ENCODE measurements around the gene ZDHHC17.
A peak's percentile ranks its signal among the peaks of the same experiment; 100 is the strongest.

ZDHHC17 gene

GRCh38 chr12:76878099-76878898 is 114.4 kb downstream of the ZDHHC17 start:
- no peak for DNase-seq (ENCODE audit: low read depth)

GRCh38 chr12:76878899-76879709 is 115.2 kb downstream of the ZDHHC17 start, which contains the start of gene CSRP2:
Gene CSRP2 (minus strand): TSS chr12:76879019. CDS start chr12:76866260, 12,759 bp downstream.
- DNase-seq (ENCODE audit: low read depth) = peak; percentile 49

- DNase-seq (ENCODE audit: low read depth) = no peak
Measured at GRCh38 chr12:76879710-76880518, 116.0 kb downstream of the ZDHHC17 start.

- no peak for DNase-seq (ENCODE audit: low read depth)
Measured at GRCh38 chr12:76880519-76881023, 116.7 kb downstream of the ZDHHC17 start.

DNA sequence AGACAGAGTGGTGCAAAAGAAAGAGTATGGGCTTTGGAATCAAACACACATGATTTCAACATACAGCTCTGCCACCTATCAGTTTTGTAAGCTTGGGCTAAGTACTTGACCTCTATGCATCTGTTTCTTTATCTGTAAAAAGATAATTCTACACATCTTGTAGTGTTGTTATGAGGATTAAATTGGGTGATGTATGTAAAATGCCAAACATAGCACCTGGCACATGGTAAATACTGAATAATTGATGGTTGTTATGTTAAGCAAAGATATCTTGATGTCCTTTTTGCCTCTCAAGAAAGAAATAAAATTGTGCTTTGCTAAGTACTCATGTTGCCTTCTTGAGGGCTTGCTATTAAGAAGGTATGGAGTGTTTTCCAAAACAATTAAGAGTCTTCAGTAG is 117.2 kb downstream of the ZDHHC17 start:
- no peak for DNase-seq (ENCODE audit: low read depth)

GRCh38 chr12:76882367-76882766 is 118.5 kb downstream of the ZDHHC17 start:
- DNase-seq (ENCODE audit: low read depth) = no peak

DNA sequence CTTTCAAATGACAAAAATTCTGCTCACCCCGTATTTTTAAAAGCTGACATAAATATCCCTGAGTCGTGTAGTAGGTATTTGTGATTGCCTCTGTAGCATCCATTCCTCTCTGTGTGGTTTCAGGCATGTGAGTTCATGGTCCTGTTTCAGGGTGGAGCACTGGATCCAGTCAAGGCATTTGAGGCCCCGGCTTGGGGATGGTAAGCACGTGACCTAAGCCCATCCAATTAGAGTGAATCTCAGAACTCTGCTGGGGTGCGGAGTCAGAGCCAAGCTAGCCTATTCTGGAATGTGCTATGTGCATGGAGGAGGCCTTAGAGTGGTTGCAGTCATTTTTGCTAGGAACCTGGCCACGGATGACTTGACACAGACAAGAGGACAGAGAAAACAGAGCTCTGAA is 119.2 kb downstream of the ZDHHC17 start:
- no peak for DNase-seq (ENCODE audit: low read depth)

DNA sequence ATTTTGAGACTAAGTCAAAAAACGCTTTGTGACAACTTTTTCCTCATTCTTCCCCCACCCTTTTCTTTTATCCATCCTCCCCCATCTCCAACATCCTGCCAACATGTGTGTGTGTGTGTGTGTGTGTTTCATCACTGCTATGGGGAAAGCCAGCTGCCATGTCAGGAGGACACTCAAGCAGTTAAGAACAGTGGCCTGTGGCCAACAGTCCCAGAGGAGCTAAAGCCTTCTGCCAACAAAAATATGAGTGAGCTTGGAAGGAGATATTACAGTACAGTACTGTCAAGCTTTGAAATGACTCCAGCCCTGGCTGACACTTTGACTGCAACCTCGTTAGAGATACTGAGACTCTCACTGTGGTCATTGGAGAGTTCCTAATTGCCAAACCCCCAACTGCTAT is 119.9 kb downstream of the ZDHHC17 start:
- DNase-seq (ENCODE audit: low read depth) = no peak

DNA sequence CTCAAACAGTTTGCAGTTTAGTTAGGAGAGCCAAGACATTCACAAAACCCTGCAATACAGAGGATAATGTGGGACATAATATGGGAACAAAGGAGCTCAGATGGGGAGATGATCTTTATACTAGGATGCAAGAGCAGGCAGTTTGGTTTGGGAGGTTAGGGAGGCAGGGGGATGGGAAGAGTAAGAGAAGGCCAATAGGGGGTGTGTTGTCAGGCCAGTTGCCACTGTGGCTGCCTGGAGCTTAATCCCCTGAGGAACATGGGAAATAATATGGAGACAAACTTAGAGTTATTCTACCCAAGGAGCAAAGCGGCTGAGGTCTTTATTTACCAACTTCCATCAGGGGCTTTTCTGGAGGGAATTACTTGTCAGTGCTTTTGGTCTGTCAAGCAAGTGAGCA is 124.9 kb downstream of the ZDHHC17 start:
- DNase-seq (ENCODE audit: low read depth) = no peak

- peak; percentile 46 for DNase-seq (ENCODE audit: low read depth)
Measured at GRCh38 chr12:76890151-76891143, 126.5 kb downstream of the ZDHHC17 start.

DNA sequence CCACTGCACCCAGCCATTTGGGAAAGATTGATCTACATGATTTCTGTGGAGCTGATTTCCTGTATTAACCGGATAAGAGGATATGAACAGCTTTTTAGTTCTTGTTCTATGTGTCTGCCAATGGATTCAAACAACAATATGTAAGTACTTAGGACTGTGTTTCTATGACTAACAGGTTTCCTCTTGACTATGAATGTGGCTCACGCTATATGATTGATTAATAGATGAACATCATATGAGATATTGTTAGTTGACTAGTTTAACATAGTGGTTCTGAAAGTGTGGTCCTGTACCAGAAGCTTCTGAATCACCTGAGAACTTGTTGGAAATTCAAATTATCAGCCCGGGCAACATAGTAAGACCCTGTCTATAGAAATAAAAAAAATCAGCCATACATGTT is 127.7 kb downstream of the ZDHHC17 start:
- no peak for DNase-seq (ENCODE audit: low read depth)

- DNase-seq (ENCODE audit: low read depth) = no peak
Measured at GRCh38 chr12:76895796-76896195, 131.9 kb downstream of the ZDHHC17 start.

DNA sequence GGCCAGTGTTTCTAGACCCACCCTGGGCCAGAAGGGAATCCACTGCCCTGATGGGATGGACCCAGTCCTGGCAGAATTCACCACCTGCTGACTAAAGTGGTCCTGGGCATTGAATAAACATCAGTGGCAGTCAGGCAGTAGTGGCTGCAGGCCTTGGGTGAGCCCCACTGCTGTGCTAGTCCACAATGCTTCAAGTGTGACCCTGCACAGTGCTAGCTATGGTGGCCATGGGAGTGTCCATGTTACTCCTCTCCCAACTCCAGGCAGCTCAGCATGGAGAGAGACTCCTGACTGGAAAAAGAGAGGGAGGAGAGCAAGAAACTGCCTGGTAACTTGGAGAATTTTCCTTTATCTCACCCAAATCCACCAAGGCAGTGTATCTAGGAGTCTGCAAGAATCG is 132.4 kb downstream of the ZDHHC17 start:
- no peak for DNase-seq (ENCODE audit: low read depth)

DNA sequence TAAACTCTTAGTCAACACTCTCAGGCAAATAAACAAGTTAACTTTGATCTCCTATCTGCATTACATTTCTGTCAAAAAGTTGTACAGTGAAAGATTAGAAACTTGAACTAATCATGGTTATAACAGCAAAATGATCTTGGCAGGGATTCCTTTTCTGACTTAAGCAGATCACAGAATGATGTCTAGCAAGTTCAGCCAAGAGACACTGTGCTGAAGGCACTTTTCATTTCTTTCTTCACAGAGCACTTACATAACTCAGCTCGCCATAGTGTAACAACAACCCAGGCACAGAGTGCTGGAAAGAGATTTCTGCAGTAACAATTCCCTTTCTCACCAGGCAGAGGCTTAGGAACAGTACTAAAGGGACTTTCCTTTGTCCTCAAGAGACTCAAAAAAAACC is 134.5 kb downstream of the ZDHHC17 start:
- DNase-seq (ENCODE audit: low read depth) = no peak

DNA sequence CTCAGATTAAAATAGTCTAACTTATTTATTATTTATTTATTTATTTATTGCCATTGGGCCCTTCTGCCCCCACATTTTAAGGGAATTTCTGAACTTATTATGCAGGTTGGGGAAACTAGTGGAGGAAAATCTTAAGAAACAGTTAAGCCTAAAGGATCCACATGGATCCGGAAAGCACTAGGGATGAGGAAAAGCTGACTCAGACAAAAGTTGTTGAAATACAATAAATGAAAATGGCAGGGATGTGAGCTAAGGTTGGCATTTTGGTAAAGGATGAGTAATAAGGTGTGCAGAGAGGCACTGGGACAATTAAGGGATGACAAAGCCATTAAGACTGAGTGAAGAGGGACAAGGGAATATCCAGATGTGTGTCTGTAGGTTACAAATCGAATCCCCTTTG is 135.6 kb downstream of the ZDHHC17 start:
- no peak for DNase-seq (ENCODE audit: low read depth)

- no peak for DNase-seq (ENCODE audit: low read depth)
Measured at GRCh38 chr12:76901628-76902380, 137.9 kb downstream of the ZDHHC17 start.

All from activated T-cell treated with anti-CD3 and anti-CD28 coated beads for 24 hours (primary cell).